22Rv1 (cell line): Measurements from ENCODE around the gene NCAN.

Source experiments
- H3K27ac ChIP-seq: fragments of 450-650 bp; 2 replicates; pipeline ENCODE4 v1.5.1; 2017
- CTCF ChIP-seq: fragments of 450-650 bp; IDR thresholded peaks from 2 replicates; pipeline ENCODE4 v1.5.1; 2017; ENCODE audit warnings: mild to moderate bottlenecking
- ZFX ChIP-seq: fragments of 450-650 bp; IDR thresholded peaks from 2 replicates; pipeline ENCODE4 v1.6.1; 2017; ENCODE audit warnings: antibody characterized with exemption, borderline replicate concordance

Gene NCAN

DNA sequence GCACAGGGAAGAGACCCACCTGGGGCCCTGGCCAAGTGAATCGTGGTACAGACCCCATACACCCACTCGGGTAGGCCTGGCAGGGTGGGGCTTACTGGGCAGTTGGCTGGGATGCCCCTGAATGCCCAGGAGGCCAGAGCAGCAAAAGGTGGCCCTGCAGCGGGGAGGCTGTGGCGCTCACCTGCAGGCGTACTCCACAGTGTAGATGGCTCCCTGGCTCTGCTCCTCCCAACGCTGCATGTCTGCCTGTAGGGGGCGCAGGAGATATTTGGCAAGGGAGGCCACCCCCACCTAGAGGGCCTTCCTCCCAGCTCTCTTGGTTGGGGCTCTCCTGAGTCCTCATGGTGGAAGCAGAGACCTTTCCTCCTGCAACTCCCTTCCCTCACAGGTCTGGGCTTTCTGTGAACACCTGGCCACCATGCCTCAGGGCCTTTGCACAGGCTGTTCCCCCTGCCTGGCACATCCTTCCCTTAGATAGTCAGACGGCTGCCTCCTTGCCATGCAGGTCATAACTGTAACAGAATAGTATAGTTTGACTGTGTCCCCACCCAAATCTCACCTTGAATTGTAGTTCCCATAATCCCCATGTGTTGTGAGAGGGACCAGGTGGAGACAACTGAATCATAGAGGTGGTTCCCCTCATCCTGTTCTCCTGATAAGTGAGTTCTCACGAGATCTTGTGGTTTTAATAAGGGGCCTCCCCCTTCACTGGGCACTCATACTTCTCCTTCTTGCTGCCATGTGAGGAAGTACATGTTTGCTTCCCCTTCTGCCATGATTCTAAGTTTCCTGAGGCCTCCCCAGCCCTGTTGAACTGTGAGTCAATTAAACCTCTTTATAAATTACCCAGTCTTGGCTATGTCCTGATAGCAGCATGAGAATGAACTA is 25.7 kb upstream of the NCAN start:
- H3K27ac ChIP-seq, result no peak overlapping the region
- TF ChIP-seq CTCF (peak; percentile 89), ZFX (no peak)

- H3K27ac ChIP-seq, result no peak overlapping the region
Measured at GRCh38 chr19:19186742-19187141, 25.0 kb upstream of the NCAN start.

GRCh38 chr19:19191768-19192077 is 20.0 kb upstream of the NCAN start:
- peak overlapping the region; percentile 94 for H3K27ac ChIP-seq
- TF ChIP-seq ZFX (no peak), CTCF (no peak)

More at GRCh38 chr19:19186742-19187141, 25.0 kb upstream of the NCAN start:
- no peak for TF ChIP-seq CTCF
- TF ChIP-seq ZFX, result no peak

DNA sequence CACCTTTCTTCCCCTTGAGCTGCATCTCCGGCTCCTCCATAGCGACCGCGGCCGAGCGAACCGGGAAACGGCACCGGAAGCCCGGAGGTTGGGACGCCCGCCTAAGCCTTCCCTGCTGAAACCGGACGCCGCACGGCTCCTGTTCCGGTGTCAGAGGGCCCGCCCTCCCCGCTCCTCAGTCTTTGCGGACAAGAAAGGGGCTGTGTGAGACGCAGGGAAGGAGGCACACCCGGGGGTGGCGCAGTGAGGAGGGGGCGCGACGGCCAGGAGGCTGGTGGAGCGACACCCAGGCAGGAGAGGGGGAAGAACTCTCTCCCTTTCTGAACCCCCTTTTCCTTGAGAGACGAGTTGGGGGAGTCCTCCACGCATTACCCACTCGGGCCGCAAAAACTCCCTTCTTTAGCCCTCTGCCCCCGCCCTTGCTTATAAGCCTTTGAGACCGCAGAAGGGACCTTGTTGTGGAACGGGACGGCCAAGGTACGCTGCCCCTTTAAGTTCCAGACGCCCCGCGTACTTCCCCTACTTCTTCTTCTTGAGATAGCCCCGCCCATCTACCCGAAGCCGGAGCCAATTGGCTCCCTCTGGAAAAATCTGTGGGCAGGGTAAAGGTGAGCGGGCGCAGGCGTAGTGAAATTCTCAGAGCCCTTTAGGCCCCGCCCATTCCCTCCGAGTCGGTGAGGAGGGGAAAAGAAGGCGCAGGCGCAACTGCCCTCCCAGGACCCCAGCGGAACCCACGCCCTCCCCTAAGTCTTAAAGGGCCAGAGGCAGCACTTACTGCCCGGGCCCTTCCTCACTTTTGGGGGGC is 19.5 kb upstream of the NCAN start, which contains the start of the genes BORCS8 and RFXANK:
Gene BORCS8 (minus strand): TSS at position 75 of the 805 bp plus-strand sequence. CDS start 35 bp downstream, at position 40.
Gene RFXANK (plus strand): TSS at position 181 of the 805 bp plus-strand sequence. CDS start 1,689 bp downstream, outside the sequence.
- TF ChIP-seq ZFX (no peak), CTCF (no peak)

DNA sequence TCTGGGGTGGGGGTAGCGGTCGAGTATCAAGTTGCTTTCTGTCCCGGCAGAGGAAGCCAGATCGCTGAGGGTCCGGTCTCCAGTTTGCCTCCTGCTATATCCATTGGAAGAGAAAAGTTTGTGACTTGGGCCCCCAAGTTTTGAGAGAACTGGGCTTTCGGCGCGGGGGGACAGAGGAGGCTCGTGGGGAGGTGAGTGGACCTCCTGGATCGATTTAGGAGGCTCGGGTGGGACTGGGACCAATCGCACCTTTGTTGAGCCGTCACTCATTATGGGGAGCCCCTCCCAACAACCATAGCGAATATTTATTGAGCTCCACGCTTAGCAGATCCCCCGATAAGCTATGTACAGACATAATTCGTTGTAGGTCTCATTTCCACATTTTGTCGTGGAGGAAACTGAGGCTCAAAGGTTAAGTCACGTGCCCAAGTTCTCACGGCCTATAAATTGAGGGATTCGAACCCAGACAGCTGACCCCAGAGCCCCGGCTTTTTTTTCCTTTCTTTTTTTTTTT is 18.8 kb upstream of the NCAN start:
- peak overlapping the region; percentile 94 for H3K27ac ChIP-seq
- TF ChIP-seq ZFX (no peak), CTCF (no peak)

More for the DNA sequence above, 19.5 kb upstream of the NCAN start, which contains the start of the genes BORCS8 and RFXANK:
- peak within 1 kb of the TSS; percentile 94 for H3K27ac ChIP-seq

DNA sequence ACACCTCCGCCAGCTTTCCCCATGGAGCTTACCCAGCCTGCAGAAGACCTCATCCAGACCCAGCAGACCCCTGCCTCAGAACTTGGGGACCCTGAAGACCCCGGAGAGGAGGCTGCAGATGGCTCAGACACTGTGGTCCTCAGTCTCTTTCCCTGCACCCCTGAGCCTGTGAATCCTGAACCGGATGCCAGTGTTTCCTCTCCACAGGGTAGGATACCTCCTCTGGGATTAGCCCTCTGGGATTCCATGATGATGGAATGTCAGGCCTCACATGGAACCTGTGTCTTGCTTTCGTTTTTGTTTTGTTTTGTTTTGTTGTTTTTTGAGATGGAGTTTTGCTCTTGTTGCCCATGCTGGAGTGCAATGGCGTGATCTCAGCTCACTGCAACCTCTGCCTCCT is 17.8 kb upstream of the NCAN start:
- peak overlapping the region; percentile 94; the same call in 1 of the 2 replicates for H3K27ac ChIP-seq
- no peak for TF ChIP-seq ZFX
- TF ChIP-seq CTCF, result no peak
